ENCODE data around the gene AGPS. TPM values are rescaled to one million over a fixed set of nuclear protein-coding genes. Genes with fewer than 3 reads are reported as not detected.
A peak's percentile ranks its signal among the peaks of the same experiment; 100 is the strongest.

The AGPS gene
- total and polyA plus RNA-seq, 2 of the 13 experiments (the other 11 are each of a cell fraction or from before 2014, with no cell fraction given) = 39.4 to 99.0 TPM

GRCh38 chr2:177393824-177394593 lies 1.4 kb downstream of the AGPS start (continued):
- TF ChIP-seq DMAP1 (CRISPR knock-in tag; IDR thresholded peaks at IDR 0.05) (no peak), ZNF850 (CRISPR knock-in tag; conservative IDR thresholded peaks at IDR 0.05) (no peak), NFIC (IDR thresholded peaks at IDR 0.05; ENCODE audit: low read length) (peak; percentile 87), KDM6A (CRISPR knock-in tag; IDR thresholded peaks at IDR 0.05; ENCODE audit: low read depth) (0 out of 2 replicates have a peak, but pooled peaks have one; percentile 24), ZNF776 (CRISPR knock-in tag; IDR thresholded peaks at IDR 0.05) (no peak), ZNF572 (CRISPR knock-in tag; IDR thresholded peaks at IDR 0.05) (no peak), ZNF496 (CRISPR knock-in tag; IDR thresholded peaks at IDR 0.05; ENCODE audit: insufficient replicate concordance) (no peak), SAP130 (CRISPR knock-in tag; IDR thresholded peaks at IDR 0.05; ENCODE audit: low read depth) (peak; percentile 88), U2AF1 (optimal IDR thresholded peaks at IDR 0.05; ENCODE audit: low read depth, low read length) (no peak), SP4 (CRISPR knock-in tag; IDR thresholded peaks at IDR 0.05) (no peak), ZNF605 (CRISPR knock-in tag; IDR thresholded peaks at IDR 0.05) (no peak), KLF15 (CRISPR knock-in tag; IDR thresholded peaks at IDR 0.05; ENCODE audit: borderline replicate concordance) (no peak), ZBTB37 (CRISPR knock-in tag; IDR thresholded peaks at IDR 0.05) (peak; percentile 53; the same call in 1 of the 2 replicates), ISL2 (CRISPR knock-in tag; IDR thresholded peaks at IDR 0.05) (peak; percentile 82), SMAD3 (CRISPR knock-in tag; IDR thresholded peaks at IDR 0.05) (no peak)
- TF ChIP-seq, protein P1, sequence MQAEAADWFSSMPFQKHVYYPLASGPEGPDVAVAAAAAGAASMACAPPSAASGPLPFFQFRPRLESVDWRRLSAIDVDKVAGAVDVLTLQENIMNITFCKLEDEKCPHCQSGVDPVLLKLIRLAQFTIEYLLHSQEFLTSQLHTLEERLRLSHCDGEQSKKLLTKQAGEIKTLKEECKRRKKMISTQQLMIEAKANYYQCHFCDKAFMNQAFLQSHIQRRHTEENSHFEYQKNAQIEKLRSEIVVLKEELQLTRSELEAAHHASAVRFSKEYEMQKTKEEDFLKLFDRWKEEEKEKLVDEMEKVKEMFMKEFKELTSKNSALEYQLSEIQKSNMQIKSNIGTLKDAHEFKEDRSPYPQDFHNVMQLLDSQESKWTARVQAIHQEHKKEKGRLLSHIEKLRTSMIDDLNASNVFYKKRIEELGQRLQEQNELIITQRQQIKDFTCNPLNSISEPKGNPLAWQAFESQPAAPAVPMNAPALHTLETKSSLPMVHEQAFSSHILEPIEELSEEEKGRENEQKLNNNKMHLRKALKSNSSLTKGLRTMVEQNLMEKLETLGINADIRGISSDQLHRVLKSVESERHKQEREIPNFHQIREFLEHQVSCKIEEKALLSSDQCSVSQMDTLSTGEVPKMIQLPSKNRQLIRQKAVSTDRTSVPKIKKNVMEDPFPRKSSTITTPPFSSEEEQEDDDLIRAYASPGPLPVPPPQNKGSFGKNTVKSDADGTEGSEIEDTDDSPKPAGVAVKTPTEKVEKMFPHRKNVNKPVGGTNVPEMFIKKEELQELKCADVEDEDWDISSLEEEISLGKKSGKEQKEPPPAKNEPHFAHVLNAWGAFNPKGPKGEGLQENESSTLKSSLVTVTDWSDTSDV (CRISPR knock-in tag; IDR thresholded peaks at IDR 0.05) = no peak
- TF ChIP-seq, protein P2, sequence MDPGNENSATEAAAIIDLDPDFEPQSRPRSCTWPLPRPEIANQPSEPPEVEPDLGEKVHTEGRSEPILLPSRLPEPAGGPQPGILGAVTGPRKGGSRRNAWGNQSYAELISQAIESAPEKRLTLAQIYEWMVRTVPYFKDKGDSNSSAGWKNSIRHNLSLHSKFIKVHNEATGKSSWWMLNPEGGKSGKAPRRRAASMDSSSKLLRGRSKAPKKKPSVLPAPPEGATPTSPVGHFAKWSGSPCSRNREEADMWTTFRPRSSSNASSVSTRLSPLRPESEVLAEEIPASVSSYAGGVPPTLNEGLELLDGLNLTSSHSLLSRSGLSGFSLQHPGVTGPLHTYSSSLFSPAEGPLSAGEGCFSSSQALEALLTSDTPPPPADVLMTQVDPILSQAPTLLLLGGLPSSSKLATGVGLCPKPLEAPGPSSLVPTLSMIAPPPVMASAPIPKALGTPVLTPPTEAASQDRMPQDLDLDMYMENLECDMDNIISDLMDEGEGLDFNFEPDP (CRISPR knock-in tag; conservative IDR thresholded peaks at IDR 0.05) = no peak
- TF ChIP-seq, protein P3, sequence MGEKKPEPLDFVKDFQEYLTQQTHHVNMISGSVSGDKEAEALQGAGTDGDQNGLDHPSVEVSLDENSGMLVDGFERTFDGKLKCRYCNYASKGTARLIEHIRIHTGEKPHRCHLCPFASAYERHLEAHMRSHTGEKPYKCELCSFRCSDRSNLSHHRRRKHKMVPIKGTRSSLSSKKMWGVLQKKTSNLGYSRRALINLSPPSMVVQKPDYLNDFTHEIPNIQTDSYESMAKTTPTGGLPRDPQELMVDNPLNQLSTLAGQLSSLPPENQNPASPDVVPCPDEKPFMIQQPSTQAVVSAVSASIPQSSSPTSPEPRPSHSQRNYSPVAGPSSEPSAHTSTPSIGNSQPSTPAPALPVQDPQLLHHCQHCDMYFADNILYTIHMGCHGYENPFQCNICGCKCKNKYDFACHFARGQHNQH (CRISPR knock-in tag; IDR thresholded peaks at IDR 0.05) = no peak
- TF ChIP-seq, protein P4, sequence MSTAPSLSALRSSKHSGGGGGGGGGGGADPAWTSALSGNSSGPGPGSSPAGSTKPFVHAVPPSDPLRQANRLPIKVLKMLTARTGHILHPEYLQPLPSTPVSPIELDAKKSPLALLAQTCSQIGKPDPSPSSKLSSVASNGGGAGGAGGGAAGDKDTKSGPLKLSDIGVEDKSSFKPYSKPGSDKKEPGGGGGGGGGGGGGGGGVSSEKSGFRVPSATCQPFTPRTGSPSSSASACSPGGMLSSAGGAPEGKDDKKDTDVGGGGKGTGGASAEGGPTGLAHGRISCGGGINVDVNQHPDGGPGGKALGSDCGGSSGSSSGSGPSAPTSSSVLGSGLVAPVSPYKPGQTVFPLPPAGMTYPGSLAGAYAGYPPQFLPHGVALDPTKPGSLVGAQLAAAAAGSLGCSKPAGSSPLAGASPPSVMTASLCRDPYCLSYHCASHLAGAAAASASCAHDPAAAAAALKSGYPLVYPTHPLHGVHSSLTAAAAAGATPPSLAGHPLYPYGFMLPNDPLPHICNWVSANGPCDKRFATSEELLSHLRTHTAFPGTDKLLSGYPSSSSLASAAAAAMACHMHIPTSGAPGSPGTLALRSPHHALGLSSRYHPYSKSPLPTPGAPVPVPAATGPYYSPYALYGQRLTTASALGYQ (CRISPR knock-in tag; IDR thresholded peaks at IDR 0.05) = peak; percentile 74; the same call in 1 of the 2 replicates
- TF ChIP-seq, protein P5, sequence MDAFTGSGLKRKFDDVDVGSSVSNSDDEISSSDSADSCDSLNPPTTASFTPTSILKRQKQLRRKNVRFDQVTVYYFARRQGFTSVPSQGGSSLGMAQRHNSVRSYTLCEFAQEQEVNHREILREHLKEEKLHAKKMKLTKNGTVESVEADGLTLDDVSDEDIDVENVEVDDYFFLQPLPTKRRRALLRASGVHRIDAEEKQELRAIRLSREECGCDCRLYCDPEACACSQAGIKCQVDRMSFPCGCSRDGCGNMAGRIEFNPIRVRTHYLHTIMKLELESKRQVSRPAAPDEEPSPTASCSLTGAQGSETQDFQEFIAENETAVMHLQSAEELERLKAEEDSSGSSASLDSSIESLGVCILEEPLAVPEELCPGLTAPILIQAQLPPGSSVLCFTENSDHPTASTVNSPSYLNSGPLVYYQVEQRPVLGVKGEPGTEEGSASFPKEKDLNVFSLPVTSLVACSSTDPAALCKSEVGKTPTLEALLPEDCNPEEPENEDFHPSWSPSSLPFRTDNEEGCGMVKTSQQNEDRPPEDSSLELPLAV (CRISPR knock-in tag; conservative IDR thresholded peaks at IDR 0.05; ENCODE audit: low read depth) = no peak
